GM12891 (cell line): ENCODE data around the gene COL5A1.

Source experiments
- POLR2A ChIP-seq: IDR thresholded peaks from 2 replicates; pipeline ENCODE4 v1.6.1; 2011; ENCODE audit warnings: low read depth, low read length, control low read depth
- POLR2AphosphoS5 ChIP-seq: IDR thresholded peaks from 2 replicates; pipeline ENCODE4 v1.6.1; 2011; ENCODE audit warnings: low read depth, low read length, control low read depth
- SPI1 ChIP-seq: IDR thresholded peaks from 2 replicates; pipeline ENCODE4 v1.6.1; 2011; ENCODE audit warnings: low read depth, low read length, control low read depth

DNA sequence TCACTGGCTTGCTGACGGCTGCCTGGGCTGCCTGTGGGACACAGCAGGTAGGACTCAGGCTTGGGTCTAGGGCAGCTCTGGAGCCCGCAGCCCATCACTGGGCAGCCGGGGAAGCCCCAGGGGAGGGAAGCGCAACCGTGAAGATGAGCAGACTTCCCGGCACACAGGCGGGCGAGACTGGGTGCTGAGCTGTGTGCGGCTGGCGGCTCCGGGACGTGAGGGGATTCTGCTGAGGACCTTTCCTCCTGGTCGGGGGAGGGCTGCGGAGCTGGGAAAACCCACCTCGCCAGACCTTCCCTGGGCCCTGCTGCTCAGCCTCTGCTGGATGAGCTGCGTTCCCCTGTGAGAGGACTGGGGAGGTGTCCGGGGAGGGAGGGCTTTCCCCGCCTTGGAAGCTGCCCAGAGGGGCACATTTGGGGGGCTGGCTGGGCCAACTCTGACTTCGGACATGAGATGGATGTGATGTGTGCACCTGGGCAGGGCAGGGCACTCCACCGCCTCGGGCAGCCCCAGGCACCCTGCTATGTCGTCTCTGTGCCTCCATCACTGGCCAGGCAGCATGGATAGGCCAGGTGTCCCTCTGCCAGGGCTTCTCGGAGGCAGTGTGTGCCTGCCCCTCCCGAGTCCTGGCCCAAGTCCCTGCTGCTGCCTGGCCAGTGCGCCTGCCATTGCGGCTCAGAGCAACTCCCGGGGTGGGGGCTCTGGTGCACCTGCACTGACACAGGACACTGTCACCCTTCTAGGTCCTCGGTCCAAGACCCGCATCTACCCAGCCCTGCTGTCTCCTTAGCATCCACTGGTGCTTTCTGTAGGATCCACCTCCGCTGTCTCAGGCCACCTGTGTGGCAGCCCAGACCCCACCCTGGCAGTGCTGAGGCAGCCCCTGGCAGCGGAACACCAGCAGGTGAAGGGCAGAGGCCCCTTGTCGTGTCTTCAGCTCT is 66.4 kb downstream of the COL5A1 start:
- TF ChIP-seq POLR2A (no peak), POLR2AphosphoS5 (no peak), SPI1 (no peak)
